ENCODE results near the gene TPRX2.
"Not testable (repeated sequence)": the region's sequence is repeated elsewhere in the genome, so short reads cannot be mapped to it uniquely, and the experiment has no call there.

TPRX2 gene

DNA sequence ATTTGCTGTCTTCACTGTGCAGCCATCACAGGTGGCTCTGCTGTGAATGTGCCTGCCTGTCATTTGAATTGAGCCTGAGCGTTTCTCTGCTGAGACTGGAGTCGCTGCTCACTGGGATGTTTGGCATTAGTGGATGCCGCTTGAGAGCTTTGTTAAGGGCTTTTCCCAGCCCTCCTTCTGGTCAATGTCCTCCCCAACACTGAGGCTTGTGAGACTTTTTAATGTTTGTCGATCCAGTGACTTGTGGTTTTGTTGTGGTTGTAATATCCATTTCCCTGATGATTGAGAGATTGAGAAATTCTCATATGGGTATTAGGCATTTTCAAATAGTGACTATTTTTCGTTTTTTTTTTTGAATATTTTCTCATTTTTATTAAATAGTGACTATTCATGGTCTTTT is 2.6 kb downstream of the TPRX2 start:
- no peak for DNase-seq (ENCODE audit: low spot score)

DNA sequence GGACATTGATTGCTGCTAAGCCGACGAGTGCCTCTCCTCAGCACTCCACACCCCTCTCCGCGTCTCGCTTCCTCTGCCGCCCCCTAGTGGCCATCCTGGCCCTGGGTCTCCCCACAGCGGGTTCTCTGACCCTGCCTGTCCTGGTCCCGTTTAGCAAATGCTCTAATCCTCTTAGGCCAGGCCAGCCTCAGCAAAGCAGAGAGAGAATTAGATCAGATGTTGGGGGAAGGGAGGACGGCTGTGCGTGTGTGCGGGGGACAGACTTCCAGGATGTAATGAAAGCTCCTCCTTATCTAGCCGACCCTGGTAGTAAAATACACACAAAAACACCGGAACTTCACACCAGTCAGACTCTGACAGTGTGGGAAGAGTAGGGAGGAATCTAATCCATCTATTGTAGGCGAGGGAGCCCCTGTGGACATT is 4.5 kb downstream of the TPRX2 start:
- DNase-seq (ENCODE audit: low spot score): peak; percentile 74

DNA sequence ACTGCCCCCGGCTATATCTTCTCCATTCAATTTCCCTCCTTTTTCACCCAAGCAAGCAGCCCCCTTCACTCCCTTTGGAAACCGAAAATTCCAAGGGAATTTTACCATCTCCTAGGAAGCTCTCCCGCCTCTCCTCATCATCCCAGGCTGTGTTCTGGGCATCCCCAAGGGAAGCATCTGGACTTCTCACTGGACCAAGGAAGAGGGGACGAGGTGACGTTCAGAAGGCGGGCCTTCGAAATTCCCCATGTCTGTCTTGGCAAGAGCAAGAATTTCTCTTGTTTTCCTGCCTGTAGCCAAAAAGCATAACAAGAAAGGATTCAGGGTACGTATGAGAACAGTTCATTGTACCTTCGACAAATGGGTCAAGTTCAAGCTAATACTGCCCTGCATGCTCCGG is 6.1 kb downstream of the TPRX2 start:
- no peak for DNase-seq (ENCODE audit: low spot score)

DNA sequence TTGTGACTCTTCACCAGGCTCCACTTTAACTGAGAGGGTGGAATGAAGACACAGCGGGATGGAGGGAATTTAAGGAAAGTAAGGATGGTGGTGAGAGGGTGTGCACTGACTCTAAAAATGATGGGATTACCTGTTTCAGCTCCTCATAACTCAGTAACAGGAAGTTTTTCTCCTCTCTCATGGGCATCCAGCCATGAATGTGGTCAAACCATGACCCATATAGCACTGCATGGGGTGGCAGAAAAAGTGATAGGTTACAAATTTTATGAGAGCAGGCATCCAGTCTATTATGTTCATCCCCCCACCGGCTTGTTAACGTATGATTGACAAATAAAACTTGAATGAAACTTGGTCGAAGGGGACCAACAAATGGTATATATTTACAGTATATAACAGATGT is 19.9 kb downstream of the TPRX2 start:
- DNase-seq (ENCODE audit: low spot score): no peak

DNA sequence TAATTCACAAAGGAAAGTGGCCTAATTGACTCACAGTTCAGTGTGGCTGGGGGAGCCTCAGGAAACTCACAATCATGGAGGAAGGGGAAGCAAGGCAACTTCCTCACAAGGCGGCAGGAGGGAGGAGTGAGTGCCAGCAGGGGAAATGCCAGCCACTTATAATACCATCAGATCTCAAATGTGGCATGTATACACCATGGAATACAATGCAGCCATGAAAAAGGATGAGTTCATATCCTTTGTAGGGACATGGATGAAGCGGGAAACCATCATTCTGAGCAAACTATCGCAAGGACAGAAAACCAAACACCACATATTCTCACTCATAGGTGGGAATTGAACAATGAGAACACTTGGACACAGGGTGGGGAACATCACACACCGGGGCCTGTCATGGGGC is 20.4 kb downstream of the TPRX2 start:
- not testable (repeated sequence) for DNase-seq (ENCODE audit: low spot score)

DNA sequence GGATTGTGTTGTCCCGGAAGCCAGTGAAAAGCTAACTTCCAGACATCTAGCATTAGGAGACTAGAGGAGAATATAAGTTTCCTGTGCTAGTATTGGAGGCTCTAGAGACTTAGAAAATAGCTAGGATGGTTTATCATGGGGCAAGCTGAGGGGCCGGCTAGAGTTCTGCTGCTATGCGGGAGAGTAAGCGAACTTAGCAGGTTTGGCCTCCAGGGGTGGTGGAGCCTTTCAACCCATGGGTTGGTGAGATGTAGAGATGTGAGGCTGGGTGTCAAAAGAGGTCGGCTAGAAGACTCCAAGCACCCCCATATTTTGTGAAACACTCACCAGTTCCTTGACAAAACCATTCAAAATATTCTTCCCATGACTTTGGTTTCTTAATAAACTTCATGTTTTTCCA is 22.7 kb downstream of the TPRX2 start:
- no peak for DNase-seq (ENCODE audit: low spot score)

DNA sequence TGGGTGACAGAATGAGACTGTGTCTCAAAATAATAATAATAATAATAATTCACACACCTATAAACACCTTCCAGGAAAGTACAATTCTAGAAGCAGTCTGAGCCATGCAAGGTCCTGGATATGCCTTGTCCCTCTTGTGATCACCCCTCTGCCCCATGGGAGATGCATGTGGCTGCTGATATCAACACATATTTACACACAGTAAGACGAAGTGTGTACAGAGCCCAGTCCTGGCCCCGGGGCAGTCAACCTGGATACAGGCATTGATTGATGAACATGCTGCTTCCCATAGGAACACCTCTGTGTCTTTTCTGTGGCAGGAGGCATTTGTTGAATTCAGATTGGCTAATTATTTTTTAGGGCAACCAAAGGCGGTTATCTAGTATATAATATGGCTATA is 23.9 kb downstream of the TPRX2 start:
- DNase-seq (ENCODE audit: low spot score): no peak

DNA sequence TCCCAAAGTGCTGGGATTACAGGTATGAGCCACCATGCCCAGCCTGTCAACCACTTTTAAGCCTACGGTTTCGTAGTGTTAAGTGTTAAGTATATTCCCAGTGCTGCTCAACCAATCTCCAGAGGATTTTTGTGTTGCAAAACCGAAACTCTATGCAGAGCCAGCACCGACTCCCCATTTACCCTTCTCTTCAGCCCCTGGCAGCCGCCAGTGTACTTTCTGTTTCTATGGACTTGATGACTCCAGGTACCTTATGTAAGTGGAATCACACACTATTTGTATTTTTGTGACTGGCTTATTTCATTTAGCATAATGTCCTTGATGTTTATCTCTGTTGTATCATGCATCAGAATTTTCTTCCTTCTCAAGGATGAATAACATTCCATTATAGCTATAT is 26.0 kb downstream of the TPRX2 start:
- no peak for DNase-seq (ENCODE audit: low spot score)

DNA sequence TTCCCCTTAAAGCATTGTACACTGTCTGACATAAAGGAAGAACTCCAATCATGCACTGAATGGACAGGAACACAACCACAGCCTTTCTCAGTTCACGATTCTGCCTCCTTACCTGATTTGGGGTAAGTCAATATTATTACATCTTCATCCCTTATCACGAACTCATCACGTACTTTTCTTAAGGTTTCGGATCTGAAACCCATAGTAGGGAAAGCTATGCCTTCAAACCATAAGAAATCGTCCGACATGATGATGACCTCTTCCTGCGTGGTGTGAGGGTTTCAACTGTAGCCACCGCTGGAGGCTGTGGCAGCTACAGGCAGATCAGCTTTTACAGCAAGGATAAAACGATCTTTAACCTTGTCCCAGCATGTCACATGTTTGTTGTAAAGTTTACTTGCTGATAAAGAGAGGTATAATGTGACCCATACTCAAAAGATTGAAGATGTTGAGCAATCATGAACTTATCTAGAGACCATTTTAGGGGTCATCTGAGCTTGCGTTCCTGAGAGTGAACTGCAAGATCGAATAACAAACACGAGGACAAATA is 27.1 kb downstream of the TPRX2 start, which contains the start of gene SULT2A1:
Gene SULT2A1, minus strand, starts transcription at position 306 of the 550 bp plus-strand sequence. Its CDS starts 58 bp downstream, at position 248.
- no peak for DNase-seq (ENCODE audit: low spot score)

DNA sequence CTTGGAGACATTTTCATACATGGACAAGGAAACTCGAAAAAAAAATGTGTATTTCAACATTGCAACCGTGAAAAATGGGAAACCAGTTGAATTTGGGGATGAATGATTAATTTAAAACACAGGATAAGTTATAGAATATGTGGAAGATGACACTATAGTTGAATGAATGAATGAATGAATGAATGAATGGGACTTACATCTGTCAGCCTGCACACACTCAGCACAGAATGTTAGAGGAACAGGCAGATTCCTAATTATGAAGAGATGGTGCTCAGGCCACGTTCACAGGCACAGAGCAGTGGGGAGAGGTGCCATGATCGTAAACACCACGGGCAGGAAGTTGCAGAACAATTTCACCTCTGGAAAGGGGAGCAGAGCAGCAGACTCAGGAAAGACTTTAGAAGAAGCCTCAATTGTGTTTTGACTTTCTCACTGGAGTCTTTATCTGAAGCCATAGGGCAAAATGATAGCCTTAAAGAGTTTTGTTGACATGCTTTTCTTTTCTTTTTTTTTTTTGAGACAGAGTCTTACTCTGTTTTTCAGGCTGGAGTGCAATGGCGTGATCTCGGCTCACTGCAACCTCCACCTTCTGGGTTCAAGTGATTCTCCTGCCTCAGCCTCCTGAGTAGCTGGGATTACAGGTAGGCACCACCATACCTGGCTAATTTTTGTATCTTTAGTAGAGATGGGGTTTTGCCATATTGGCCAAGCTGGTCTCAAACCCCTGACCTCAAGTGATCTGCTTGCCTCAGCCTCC is 32.0 kb downstream of the TPRX2 start:
- no peak for DNase-seq (ENCODE audit: low spot score)

DNA sequence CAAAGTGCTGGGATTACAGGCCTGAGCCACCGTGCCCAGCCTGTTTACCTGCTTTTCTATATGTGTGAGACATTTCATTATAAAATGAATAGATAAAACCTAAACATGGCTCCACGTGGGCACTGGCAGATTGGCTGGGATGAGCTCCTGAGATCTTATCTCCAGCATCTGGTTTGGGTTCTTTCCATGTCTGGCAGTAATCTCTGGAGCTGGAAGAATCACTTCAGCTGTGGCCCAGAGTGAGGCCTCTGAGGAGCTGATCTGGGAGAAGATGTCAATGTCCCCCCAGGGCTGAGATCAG is 32.5 kb downstream of the TPRX2 start:
- no peak for DNase-seq (ENCODE audit: low spot score)

DNA sequence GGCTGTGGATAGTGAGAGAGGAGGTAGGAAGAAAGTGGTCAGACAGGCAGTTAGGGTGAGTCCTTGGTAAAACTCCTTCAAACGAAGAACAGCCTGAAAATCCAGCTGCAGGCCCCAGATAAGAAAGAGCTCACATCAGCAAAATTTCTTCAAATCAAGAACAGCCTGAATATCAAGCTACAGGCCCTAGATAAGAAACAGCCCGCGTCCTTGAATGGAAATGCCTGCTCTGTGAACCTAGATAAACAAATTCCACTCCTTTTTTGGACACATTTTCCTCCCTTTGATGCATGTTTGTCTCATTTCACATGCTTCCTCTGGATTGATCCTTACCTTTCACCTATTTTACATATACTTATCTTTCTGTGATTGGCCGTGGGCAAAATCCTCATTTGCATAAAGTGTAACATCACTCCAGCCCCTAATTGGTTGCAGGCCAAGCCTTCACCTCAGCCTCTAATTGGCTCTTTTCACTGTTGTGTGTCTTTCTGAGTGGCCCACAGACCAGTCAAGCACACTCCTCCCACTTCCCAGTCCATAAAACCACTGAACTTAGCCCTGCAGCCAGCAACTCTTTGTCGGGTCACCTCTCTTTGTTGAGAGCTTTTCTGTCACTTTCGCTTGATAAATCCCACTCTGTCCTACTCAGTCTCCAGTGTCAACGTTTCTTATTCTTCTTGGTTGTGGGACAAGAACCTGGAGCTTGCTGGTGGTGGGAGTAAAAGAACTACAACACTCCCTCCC is 33.1 kb downstream of the TPRX2 start:
- no peak for DNase-seq (ENCODE audit: low spot score)

DNA sequence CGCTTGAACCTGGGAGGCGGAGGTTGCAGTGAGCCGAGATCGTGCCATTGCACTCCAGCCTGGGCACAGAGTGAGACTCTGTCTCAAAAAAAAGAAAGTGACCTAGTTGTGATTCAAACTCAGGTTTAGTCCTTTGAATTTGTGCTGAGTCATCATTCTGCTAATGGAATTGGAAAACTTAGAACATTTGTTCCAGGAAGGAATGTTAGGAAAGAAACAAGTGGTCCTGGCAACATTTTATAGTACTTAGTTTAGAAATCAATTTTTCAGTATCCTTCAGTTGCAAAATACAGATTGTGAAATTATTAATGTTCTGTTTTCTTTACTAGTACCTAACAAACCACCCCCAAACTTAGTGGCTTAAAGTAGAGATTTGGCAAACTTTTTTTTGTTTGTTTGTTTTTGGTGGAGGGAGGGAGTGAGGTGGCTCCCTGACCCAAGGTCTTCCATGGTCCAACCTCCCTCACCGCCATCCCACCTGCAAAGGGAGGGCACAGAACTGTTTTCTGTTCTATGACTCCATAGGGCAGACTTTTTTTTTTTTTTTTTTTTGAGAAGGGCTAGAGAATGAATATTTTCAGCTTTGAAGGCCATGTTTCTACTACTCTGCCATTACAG is 36.2 kb downstream of the TPRX2 start:
- no peak for DNase-seq (ENCODE audit: low spot score)

DNA sequence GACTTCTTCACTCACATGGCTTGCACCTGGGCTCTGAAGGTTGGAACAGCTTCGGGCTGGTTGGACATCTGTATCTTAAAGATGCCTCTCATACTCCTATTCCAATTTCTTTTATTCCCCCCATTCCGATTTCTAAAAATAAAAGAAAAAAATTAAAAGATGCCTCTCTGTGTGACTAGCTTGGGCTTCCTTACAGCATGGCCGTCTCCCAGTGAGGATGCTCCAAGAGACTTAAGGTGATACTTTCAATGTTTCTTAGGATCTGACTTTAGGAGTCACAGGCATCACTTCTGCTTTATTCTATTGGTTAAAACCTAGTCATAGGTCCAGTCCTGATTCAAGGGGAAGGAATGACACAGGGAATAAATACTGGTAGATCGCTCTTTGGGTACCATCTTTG is 37.0 kb downstream of the TPRX2 start:
- DNase-seq (ENCODE audit: low spot score): no peak

DNA sequence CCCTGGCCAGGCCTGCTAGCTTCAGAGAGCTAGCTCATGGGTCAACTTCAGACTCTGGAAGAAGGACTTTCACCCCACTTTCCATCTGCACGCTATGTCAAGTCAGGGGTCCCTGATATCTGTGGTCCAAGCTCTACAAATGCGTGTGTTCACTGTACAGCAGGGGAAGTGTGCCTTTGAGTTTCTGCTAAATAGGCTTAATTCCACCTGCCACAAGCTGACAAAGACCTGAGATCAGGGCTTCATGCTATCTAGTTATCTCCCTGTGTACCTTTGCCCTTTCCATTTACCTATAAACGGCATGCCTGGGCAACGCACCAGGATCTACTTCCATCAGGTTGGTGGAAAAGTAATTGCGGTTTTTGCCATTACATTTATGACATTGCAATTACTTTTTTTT is 37.7 kb downstream of the TPRX2 start:
- peak; percentile 68 for DNase-seq (ENCODE audit: low spot score)

DNA sequence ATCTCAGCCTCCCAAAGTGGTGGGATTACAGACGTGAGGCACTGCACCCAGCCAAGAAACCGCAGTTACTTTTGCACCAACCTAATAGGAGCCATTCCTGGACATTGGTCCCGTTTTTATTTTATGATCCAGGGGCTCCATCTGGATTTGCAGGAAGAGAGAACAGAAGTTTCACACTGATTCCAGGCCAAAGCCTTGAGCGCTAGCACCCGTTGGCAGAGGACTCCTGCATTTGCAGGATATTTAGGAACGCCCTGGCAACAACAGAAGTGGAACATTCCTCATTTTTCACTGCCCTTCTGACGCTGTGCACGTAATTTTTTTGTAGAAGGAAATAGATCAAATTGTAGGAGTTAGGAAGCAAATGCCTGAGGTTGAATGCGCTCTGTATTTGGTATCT is 38.8 kb downstream of the TPRX2 start:
- DNase-seq (ENCODE audit: low spot score): no peak

DNA sequence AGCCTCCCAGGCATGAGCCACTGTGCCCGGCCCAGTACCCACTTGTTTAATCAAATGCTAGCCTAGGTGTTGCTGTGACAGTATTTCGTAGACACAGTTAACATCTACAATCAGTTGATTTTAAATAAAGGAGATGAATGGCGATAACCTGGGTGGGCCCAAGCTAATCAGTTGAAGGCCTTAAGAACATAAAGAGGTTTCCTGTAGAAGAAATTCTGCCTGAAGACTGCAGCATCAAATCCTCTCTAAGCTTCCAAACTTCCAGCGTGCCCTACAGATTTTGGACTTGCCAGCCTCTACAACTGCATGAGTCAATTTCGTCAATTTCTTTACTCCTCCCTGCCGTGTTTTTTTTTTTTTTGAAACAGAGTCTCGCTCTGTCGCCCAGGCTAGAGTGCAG is 40.3 kb downstream of the TPRX2 start:
- DNase-seq (ENCODE audit: low spot score): no peak

DNA sequence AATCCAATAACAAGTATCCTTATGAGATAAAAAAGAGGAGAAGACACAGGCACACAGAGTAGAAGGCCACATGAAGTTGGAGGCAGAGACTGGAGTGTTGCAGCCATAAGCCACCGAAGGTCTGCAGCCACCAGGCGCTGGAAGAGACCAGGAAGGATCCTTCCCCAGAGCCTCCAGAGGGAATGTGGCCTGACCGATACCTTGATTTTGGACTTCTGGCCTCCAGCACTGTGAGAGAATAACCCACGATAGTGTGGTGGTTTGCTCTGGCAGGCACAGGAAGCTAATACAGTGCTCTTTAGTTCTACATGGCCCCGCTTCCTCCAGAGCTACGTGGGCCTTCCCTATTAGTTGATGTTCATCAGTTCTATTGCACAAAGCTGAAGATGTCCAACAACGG is 42.3 kb downstream of the TPRX2 start:
- no peak for DNase-seq (ENCODE audit: low spot score)

DNA sequence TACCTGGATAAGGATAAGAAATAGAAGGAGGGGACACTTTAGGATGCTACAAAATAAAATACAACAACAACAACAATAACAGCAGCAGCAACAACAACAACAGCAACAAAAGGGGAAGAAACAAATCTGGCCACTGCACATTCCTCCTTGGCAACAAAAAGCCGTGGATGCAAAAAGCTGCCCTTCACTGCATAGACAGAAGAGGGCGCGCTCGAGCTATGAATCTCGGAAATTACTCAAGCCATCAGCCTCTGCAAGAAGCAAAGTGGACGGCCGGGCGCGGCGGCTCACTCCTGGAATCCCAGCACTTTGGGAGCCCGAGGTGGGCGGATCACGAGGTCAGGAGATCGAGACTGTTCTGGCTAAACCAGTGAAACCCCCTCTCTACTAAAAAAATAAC is 50.3 kb downstream of the TPRX2 start:
- DNase-seq (ENCODE audit: low spot score): not testable (repeated sequence)

DNA sequence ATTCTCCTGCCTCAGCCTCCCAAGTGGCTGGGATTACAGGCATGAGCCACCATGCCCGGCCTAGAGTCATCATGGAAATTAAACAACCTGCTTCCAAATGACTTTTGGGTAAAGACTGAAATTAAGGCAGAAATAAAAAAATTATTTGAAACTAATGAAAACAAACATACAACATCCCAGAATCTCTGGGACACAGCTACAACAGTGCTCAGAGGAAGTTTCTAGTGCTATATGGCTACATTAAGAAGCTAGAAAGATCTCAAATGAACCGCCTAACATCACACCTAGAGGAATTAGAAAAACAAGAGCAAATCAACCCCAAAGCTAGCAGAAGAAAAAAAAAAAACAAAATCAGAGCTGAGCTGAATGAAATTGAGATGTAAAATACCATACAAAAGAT is 51.2 kb downstream of the TPRX2 start:
- not testable (repeated sequence) for DNase-seq (ENCODE audit: low spot score)

All from LoVo (cell line).